Mucosa of descending colon (tissue), 3 donors: ENCODE results near the gene OR1I1. TPM values are rescaled to one million over a fixed set of nuclear protein-coding genes. Genes with fewer than 3 reads are reported as not detected.
"Not testable (repeated sequence)": the region's sequence is repeated elsewhere in the genome, so short reads cannot be mapped to it uniquely, and the experiment has no call there.

ENCODE experiments used
- ATAC-seq: fragments of 200-7000 bp; cut with Tn5 transposase; one replicate; pipeline ENCODE4 v1.9.1; 2020; ENCODE audit warnings: mild to moderate bottlenecking, moderate library complexity
- DNase-seq, 3 donors: peaks; one replicate each; pipeline ENCODE4 v3.0.0-alpha.2; 2020
- H3K36me3 ChIP-seq: fragments of 200-600 bp; one replicate; pipeline ENCODE4 v1.8.0; 2021; ENCODE audit warnings: low read depth, mild to moderate bottlenecking
- H3K4me1 ChIP-seq: fragments of 200-600 bp; one replicate; pipeline ENCODE4 v1.8.0; 2021; ENCODE audit warnings: low read depth, mild to moderate bottlenecking
- H3K4me3 ChIP-seq: fragments of 200-600 bp; one replicate; pipeline ENCODE4 v1.8.0; 2021; ENCODE audit warnings: mild to moderate bottlenecking
- H3K9me3 ChIP-seq: fragments of 200-600 bp; one replicate; pipeline ENCODE4 v1.8.0; 2021; ENCODE audit warnings: mild to moderate bottlenecking
- CTCF ChIP-seq: fragments of 200-600 bp; IDR thresholded peaks from one replicate; pipeline ENCODE4 v1.8.0; 2022; ENCODE audit warnings: antibody characterized with exemption, mild to moderate bottlenecking
- intact Hi-C, 2 donors: fragments of 100-400 bp; cut with DNase I in 1 of 2; cut with micrococcal nuclease in 1 of 2; formaldehyde crosslinking; loops; one replicate each; pipeline versions ENCODE4 v1.11.0 to v1.11.1; 2022; cut with DNase I, micrococcal nuclease
- total RNA-seq, 3 donors: library from RNA; stranded (reverse); fragmentation: NEBNext Ultra II Directional in 2 of 3; extraction: Animal tissue kit (Norgen Biotek cat#: 25700) in 2 of 3; gene quantifications; one replicate each; pipeline versions ENCODE4 v1.2.1 to v1.2.4, GENCODE V29; 2021 to 2023
- donor health status: DM: no; HTN: no; CAD: no; lungs with moderate emphysema.
- donor health status: DM: no; HTN: no; CAD: no.
- donor health status: DM: no; HTN: yes; CAD: no.

The OR1I1 gene
- total RNA-seq, 3 donors from 2014 or later, result not detected

GRCh38 chr19:15091918-15092753 is 10.1 kb downstream of the OR1I1 start:
- intact Hi-C loops, result loop anchor here in 1 of 2 donors (5.0 to 10.0 kb wide), 2 partner anchors 60 to 463 kb away; no protein-coding TSS in a partner anchor
- no peaks in the 10 kb centered on the region for H3K4me1 ChIP-seq
- H3K36me3 ChIP-seq, result no peaks in the 10 kb centered on the region
- DNase-seq (peak in 1 of 3 donors; percentile 81), ATAC-seq (peak; percentile 54)
- peak; percentile 47 for TF ChIP-seq CTCF
- H3K4me3 ChIP-seq, result no peak overlapping the region
- no peaks in the 10 kb centered on the region for H3K9me3 ChIP-seq

- no peaks in the 10 kb centered on the region for H3K9me3 ChIP-seq
- H3K36me3 ChIP-seq, result no peaks in the 10 kb centered on the region
- no peak for ATAC-seq
- no peak overlapping the region for H3K4me3 ChIP-seq
- intact Hi-C loops, result loop anchor here in 1 of 2 donors (5.0 to 10.0 kb wide), 2 partner anchors 59 to 462 kb away; no protein-coding TSS in a partner anchor
- no peaks in the 10 kb centered on the region for H3K4me1 ChIP-seq
- no peak for TF ChIP-seq CTCF
- no peak for DNase-seq
These were observed 11.0 kb downstream of the OR1I1 start for GRCh38 chr19:15093001-15093400.

- intact Hi-C loops, result loop anchor here in 1 of 2 donors (10.0 kb wide), 1 partner anchor 459 kb away; no protein-coding TSS in a partner anchor
- TF ChIP-seq CTCF, result no peak
- ATAC-seq, result no peak
- no peak for DNase-seq
- Histone ChIP-seq H3K4me3 (no peak overlapping the region), H3K4me1 (no peaks in the 10 kb centered on the region), H3K36me3 (no peaks in the 10 kb centered on the region), H3K9me3 (no peaks in the 10 kb centered on the region)
These were observed 14.2 kb downstream of the OR1I1 start for GRCh38 chr19:15096223-15096622.

GRCh38 chr19:15097980-15098379 is 16.0 kb downstream of the OR1I1 start:
- not testable (repeated sequence) for ATAC-seq, DNase-seq
- intact Hi-C loops, result loop anchor here in 1 of 2 donors (10.0 kb wide), 1 partner anchor 457 kb away; no protein-coding TSS in a partner anchor

GRCh38 chr19:15098460-15098859 is 16.4 kb downstream of the OR1I1 start:
- DNase-seq (no peak), ATAC-seq (no peak)
- Histone ChIP-seq H3K36me3 (no peaks in the 10 kb centered on the region), H3K4me1 (no peaks in the 10 kb centered on the region), H3K4me3 (no peak overlapping the region), H3K9me3 (peaks cover 2% of the 10 kb centered on the region)
- TF ChIP-seq CTCF, result no peak
- intact Hi-C loops, result loop anchor here in 1 of 2 donors (10.0 kb wide), 1 partner anchor 456 kb away; no protein-coding TSS in a partner anchor

More at GRCh38 chr19:15097980-15098379, 16.0 kb downstream of the OR1I1 start:
- not testable (repeated sequence) for H3K9me3 ChIP-seq, H3K4me3 ChIP-seq, H3K36me3 ChIP-seq, H3K4me1 ChIP-seq

- TF ChIP-seq CTCF, result no peak
- H3K4me3 ChIP-seq, result no peak overlapping the region
- intact Hi-C loops, result loop anchor here in 1 of 2 donors (10.0 kb wide), 1 partner anchor 456 kb away; no protein-coding TSS in a partner anchor
- ATAC-seq, result no peak
- H3K9me3 ChIP-seq, result peaks cover 8% of the 10 kb centered on the region
- no peaks in the 10 kb centered on the region for H3K4me1 ChIP-seq
- H3K36me3 ChIP-seq, result no peaks in the 10 kb centered on the region
- DNase-seq, result no peak
These were observed 17.1 kb downstream of the OR1I1 start for GRCh38 chr19:15099017-15099582.
